WI38 (cell line): Measurements from ENCODE around the gene FAM229A.
A peak's percentile ranks its signal among the peaks of the same experiment; 100 is the strongest.

Experiments
- H3K4me3 ChIP-seq: 2 replicates; pipeline ENCODE4 v1.5.1; 2011; ENCODE audit warnings: low read depth, mild to moderate bottlenecking, control low read depth, low read length
- CTCF ChIP-seq: IDR thresholded peaks from 2 replicates; pipeline ENCODE4 v1.5.1; 2012; ENCODE audit warnings: low read depth, mild to moderate bottlenecking, control low read depth, low read length

Gene FAM229A

GRCh38 chr1:32353431-32353830 lies 8.9 kb downstream of the FAM229A start:
- TF ChIP-seq CTCF, result no peak
- H3K4me3 ChIP-seq, result no peak overlapping the region

DNA sequence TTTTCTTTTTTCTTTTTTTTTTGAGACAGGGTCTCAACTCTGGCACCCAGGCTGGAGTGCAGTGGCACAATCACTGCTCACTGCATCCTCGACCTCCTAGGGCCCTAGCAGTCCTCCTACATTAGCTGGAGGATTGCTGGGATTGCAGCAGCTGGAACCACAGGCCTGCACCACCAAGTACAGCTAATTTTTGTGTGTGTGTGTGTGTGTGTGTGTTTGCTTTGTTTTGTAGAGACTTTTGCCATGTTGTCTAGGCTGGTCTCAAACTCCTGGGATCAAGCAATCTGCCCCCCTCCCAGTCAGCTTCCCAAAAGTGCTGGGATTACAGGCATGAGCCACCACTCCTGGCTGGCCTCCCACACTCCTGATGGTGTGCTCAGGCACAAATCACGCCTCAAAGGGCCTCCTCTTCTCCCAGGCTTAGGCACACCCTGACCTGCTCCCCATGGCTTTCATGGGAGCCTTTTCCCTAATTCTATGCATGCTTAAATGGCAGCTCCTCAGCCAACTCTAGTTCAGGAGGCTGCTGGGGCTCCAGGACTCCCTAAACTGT lies 9.4 kb downstream of the FAM229A start:
- no peak for TF ChIP-seq CTCF
- no peak overlapping the region for H3K4me3 ChIP-seq

DNA sequence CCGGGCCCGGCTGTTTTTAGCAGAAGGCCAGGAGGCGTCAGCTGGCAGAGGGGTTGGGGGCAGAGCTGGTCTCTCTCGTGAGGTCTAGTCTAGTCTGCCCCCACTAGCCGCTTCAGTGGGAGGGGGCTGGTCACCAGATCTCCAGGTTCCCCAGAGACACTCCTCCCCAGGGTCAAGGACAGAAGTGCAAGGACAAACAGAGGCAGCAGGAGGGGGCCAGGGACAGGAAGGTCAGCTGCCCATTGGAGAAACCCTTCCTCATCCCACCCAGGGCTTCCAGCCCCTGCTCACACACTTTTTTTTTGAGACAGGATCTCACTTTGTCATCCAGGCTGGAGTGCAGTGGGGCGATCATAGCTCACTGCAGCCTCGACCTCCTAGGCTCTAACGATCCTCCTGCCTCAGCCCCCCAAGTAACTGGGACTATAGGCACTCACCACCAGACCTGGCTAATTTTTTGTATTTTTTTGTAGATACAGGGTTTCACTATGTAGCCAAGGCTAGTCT lies 10.0 kb downstream of the FAM229A start:
- TF ChIP-seq CTCF, result no peak
- H3K4me3 ChIP-seq, result peak overlapping the region; percentile 68

DNA sequence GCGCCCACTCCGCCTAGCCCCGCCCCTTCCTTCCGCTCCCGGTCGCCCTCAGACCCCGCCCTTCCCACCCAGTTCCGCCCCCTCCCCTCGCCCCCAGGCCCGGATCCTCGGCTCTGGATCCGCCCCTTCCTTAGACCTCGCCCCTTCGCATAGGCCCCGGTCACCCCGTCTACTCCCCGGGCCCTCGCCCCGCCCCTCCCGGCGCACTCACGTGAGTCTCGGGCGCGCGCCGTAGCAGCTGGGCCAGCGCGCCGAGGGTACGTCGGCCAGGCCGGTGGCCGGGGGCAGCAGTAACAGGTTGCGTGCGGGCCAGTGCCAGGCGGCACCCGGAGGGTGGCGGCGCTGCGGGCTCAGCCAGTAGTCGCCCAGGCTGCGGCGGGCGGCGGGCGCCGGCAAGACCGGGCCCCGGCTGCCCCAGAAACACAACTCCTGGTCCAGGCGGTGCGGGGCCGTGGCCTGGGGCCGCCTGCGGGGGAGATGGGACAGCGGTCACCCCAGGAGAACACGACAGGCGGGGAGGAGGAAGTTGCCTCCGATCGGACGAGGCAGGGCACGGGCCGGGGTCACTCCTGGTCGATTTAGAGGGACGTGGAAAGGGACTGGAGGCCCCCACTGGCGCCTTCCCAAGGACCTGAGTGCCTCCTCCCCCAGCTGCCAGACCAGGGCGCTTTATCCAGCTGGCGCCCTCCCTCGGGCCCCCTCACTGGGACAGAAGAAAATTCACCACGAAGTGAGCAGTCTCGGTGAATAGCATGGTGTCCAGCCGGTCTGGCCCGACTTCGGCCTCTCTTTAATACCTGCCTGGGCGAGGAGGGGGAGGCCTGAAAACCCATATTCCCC lies 10.7 kb downstream of the FAM229A start:
- TF ChIP-seq CTCF, result 0 out of 2 replicates have a peak, but pooled peaks have one; percentile 2
- peak overlapping the region; percentile 68 for H3K4me3 ChIP-seq

- H3K4me3 ChIP-seq, result peak overlapping the region; percentile 68
- peak; percentile 41 for TF ChIP-seq CTCF
These were observed 11.4 kb downstream of the FAM229A start for GRCh38 chr1:32350785-32351398.

DNA sequence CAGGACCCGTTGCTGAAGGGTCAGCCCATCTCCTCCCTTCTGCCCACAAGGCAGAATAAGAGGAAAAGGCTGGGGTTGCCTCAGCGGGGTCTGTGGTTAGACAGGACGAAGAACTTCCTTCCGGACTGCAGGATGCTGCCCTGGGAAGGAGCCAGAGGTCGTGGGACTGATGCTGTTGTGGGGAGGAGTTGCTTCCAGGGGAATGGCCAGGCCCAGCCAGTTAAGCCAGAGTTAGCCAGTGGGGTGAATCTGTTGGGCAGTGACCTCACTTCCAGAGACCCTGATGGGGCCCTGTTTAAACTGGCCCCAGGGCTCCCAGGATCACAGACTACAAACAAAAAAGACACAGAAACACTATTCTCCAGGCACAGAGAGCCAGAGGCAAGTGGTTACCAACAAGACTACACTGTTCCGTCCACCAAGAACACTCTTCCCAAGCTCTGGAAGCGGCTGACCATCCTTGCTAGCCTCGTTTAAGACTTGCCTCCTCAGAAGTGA lies 13.0 kb downstream of the FAM229A start:
- no peak overlapping the region for H3K4me3 ChIP-seq
- TF ChIP-seq CTCF, result no peak
